ENCODE measurements around the gene DPH3.

DNA sequence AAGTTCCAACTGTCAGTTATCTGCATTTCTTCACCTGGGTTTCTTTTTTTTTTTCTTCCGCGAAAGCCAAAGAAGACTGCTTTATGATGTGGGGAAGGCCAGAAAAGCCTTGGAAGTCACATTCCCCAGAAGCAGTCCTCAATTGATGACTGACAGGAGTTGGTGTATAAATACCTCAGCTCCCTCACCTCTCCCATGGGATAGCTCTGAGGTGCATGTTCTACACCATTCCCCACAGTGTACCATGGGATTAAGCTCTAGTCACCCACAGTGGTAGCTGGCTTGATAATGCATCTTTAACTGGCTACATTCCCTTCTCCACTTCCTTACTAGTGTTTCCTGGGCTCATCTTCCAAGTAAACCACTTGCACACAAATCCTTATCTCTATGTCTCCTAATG, 30.5 kb downstream of the DPH3 start:
- TF ChIP-seq, protein P1, sequence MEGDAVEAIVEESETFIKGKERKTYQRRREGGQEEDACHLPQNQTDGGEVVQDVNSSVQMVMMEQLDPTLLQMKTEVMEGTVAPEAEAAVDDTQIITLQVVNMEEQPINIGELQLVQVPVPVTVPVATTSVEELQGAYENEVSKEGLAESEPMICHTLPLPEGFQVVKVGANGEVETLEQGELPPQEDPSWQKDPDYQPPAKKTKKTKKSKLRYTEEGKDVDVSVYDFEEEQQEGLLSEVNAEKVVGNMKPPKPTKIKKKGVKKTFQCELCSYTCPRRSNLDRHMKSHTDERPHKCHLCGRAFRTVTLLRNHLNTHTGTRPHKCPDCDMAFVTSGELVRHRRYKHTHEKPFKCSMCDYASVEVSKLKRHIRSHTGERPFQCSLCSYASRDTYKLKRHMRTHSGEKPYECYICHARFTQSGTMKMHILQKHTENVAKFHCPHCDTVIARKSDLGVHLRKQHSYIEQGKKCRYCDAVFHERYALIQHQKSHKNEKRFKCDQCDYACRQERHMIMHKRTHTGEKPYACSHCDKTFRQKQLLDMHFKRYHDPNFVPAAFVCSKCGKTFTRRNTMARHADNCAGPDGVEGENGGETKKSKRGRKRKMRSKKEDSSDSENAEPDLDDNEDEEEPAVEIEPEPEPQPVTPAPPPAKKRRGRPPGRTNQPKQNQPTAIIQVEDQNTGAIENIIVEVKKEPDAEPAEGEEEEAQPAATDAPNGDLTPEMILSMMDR (IDR thresholded peaks at IDR 0.05) = no peak
- no peak for TF ChIP-seq POLR2A (IDR thresholded peaks at IDR 0.05)
